GM12864 (cell line): Measurements from ENCODE around the gene MACROD2.

Source experiments
- DNase-seq: peaks from one replicate; pipeline ENCODE4 v3.0.0-alpha.2; 2011; ENCODE audit warnings: low read depth
- H3K4me3 ChIP-seq: 2 replicates; pipeline ENCODE4 v1.5.1; 2011; ENCODE audit warnings: mild to moderate bottlenecking, low read depth, low read length, control low read depth
- TF ChIP-seq, protein P1 (sequence below): IDR thresholded peaks from 2 replicates; pipeline ENCODE4 v1.5.1; 2011; ENCODE audit warnings: low read depth, mild to moderate bottlenecking, moderate library complexity, low read length, control low read depth, inconsistent platforms; ENCODE audit errors: missing control alignments

MACROD2 gene

DNA sequence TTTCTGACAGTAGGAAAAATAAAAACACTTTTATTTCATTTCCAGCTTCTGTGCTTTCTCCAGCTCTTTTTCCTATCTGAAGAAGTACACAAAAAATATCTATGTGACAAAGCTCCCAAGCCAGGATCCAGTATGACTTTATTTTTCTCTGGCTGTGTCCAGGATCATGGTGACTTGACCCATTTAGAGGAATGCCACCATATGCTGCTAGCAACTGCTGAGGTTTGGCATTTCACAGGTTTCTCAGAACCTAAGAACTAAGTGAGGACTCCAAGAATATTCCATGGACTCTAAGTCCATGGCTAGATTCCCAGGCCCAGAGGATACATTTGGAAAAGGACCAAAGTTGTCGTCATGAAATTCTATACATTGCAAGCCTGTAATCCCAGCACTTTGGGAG is 1218.7 kb downstream of the MACROD2 start:
- TF ChIP-seq, protein P1, sequence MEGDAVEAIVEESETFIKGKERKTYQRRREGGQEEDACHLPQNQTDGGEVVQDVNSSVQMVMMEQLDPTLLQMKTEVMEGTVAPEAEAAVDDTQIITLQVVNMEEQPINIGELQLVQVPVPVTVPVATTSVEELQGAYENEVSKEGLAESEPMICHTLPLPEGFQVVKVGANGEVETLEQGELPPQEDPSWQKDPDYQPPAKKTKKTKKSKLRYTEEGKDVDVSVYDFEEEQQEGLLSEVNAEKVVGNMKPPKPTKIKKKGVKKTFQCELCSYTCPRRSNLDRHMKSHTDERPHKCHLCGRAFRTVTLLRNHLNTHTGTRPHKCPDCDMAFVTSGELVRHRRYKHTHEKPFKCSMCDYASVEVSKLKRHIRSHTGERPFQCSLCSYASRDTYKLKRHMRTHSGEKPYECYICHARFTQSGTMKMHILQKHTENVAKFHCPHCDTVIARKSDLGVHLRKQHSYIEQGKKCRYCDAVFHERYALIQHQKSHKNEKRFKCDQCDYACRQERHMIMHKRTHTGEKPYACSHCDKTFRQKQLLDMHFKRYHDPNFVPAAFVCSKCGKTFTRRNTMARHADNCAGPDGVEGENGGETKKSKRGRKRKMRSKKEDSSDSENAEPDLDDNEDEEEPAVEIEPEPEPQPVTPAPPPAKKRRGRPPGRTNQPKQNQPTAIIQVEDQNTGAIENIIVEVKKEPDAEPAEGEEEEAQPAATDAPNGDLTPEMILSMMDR: no peak
- H3K4me3 ChIP-seq: no peak overlapping the region
- no peak for DNase-seq

DNA sequence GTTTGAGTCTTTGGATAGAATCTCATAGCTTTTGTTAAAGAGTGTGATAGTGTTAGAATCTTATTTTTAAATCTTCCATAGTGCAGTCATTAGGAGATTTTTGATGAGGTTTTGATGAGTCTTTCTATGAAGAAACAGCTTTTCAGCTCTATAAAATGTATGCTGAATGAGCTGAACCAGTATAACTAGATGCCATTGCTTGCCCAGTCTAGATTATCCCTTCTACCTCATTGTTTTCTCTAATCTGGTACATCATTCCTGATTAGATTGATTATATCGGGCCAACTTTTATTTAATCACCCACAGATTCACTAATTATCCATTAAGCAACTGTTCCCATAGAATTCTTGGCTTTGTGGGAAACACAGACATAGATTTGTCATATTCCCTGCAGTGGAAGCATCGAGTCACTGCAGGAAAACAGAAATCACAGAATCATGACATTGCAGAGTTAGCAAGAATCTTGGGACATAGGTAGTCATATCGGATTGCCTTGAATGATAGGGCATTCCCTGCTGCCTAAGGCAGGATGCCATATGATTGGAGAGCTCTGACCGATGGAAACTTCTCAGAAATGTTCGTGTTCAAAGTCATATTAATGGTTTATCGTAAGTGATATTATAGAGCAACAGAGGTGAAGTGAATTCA is 1224.8 kb downstream of the MACROD2 start:
- no peak overlapping the region for H3K4me3 ChIP-seq
- TF ChIP-seq, protein P1: no peak
- no peak for DNase-seq

DNA sequence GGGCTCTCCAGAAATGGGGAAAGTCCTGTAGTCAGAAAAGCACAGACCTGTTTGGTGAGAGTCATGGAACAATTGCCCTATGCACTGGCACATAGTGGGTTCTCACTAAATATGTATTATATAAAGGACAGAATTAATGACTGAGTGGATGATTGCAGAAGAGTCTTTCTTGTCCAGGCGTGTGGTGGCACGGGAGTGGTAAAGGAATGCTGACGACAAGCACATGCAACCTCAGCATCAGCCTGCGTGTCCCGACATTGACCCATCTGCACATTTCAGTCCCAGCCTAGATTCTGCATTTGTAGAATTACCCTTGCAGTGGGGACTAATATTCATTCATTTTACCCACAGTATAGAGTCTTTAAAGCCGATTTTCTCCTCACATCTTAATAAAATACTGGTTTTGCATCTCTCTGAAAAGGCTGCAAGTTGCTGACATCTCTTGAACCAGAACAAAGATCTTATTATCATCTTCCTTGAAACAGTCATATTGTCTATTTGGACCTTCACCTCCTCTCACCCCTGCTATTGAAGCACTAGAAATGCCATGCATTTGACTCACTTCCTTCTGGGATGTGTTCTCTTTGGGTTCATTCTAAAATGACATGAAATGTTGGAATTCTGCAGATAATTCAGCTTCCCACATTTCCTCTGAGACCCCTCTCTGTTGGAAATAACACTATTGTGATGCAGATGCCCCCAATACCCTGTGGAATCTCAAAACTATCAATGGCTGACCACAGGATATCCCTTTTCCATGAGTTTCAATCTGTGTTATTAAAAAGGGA is 1225.7 kb downstream of the MACROD2 start:
- no peak for DNase-seq
- TF ChIP-seq, protein P1: no peak
- no peak overlapping the region for H3K4me3 ChIP-seq

DNA sequence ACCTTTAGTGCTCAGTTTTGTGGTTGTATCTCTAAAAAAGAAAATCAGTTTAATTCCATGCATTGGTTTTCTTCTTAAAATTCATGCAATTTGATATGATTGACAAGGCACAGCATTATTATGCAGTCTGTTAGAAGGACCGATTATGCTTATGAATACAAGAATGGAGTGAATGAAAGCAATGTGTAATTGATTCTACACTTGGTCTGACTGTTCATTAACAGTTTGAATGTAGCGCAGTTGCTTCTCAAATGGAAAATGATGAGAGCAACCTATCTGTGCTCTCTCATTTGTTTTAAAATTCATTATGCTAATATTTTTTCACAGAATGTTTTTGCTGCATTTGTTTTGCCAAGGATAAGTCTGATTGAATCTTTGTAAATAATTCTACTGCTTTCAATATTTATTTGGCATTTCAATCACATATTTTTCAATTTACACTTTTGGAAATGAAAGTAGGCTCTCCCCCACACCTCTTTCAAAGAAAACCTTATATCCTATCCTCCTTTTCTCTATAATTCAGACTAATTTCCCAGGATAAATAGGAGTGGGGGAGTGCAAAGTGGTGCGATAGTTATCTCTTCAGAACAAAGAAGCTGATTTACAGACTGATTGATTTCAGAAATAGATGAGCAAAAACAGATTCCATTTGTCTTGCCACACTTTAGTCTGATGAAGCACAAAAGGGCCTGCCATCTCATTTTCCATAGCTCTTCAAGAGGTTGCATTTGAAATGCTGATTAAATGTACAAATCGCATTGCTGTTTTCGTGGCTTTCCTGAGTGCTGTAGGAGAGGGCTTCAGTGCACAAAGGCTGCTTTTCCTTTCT is 1227.4 kb downstream of the MACROD2 start:
- no peak for DNase-seq
- TF ChIP-seq, protein P1: no peak
- H3K4me3 ChIP-seq: no peak overlapping the region

DNA sequence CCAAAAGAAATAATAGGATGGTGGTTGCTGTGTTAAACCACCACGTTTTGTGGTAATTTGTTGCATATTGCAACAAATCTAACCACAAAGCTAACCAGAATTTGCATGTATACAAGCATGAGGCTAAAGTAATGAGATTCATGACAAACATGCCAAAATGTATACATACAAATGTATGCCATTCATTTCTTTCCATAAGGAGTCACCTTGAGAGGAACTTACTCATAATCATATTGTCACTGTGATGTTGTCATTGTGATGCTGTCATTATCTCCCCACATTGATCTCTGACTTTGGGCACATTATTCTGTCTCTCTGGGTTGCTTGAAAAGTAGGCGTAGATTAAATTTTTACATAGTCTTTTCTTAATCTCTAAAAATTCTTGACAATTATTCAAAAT is 1228.9 kb downstream of the MACROD2 start:
- no peak overlapping the region for H3K4me3 ChIP-seq
- TF ChIP-seq, protein P1: no peak
- no peak for DNase-seq

DNA sequence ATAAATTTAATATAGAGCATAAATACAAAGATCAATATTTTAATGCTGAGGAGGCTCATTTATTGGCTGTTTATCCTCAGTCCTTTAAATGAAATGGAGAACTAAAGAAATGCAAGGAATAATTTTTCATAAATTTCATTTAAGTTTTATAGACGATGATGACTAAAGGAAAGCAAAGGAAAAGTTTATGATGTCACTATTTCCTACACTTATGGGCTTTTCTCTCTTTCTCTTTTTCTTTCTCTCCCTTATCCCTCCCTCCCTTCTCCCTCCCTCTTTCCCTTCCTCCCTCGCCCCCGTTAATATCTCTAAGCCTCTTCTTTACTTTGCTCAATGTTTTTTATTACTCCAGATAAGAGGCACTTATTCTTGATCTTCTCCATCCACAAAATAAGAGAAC is 1231.8 kb downstream of the MACROD2 start:
- TF ChIP-seq, protein P1: no peak
- H3K4me3 ChIP-seq: no peak overlapping the region
- no peak for DNase-seq
